H1 (cell line): Measurements from ENCODE around the gene ZNF277. TPM values are rescaled to one million over a fixed set of nuclear protein-coding genes. Genes with fewer than 3 reads are reported as not detected.

Experiments used
- CTBP2 ChIP-seq: IDR thresholded peaks from 2 replicates; pipeline ENCODE4 v1.7.0; 2011; ENCODE audit warnings: borderline replicate concordance, mild to moderate bottlenecking, moderate library complexity, mixed read lengths, low read length; ENCODE audit not compliant: insufficient read depth, insufficient read length
- GABPA ChIP-seq: IDR thresholded peaks from 2 replicates; pipeline ENCODE4 v1.6.1; 2011; ENCODE audit warnings: mild to moderate bottlenecking, low read length, moderate library complexity, borderline replicate concordance; ENCODE audit not compliant: insufficient read depth
- KDM5A ChIP-seq: fragments of 200-600 bp; IDR thresholded peaks from 2 replicates; pipeline ENCODE4 v1.7.1; 2012; ENCODE audit warnings: mild to moderate bottlenecking, low read length, inconsistent platforms, mixed read lengths
- NRF1 ChIP-seq: IDR thresholded peaks from 2 replicates; pipeline ENCODE4 v1.6.1; 2011; ENCODE audit warnings: mild to moderate bottlenecking, low read depth, low read length, improper control_type of control experiment
- RFX5 ChIP-seq: IDR thresholded peaks from 2 replicates; pipeline ENCODE4 v1.6.1; 2011; ENCODE audit warnings: low read depth, low read length, improper control_type of control experiment, borderline replicate concordance
- SP2 ChIP-seq: IDR thresholded peaks from 2 replicates; pipeline ENCODE4 v1.6.1; 2012; ENCODE audit warnings: mild to moderate bottlenecking, low read length, inconsistent platforms
- SUZ12 ChIP-seq: fragments of 200-600 bp; sonication (generic); IDR thresholded peaks from 2 replicates; pipeline ENCODE4 v1.6.1; 2012; ENCODE audit warnings: mild to moderate bottlenecking, inconsistent platforms, low read length, moderate library complexity, mixed read lengths
- TBP ChIP-seq: IDR thresholded peaks from 2 replicates; pipeline ENCODE4 v1.6.1; 2011; ENCODE audit warnings: low read depth, low read length, improper control_type of control experiment
- polyA plus RNA-seq, 7 experiments: library from polyadenylated mRNA; depleted of rRNA in 3 of 7; stranded (reverse) in 5 of 7; unstranded in 2 of 7; fragments of >200 nt in 5 of 7; fragments of 200-250 nt in 2 of 7; gene quantifications; 1 replicate in 5 of 7; 2 replicates in 1 of 7; 4 replicates in 1 of 7; pipeline versions ENCODE4 v1.2.1 to v1.2.3, GENCODE V29; 2011 to 2013; ENCODE audit warnings: missing spikeins in 2 of 7, mixed read lengths in 2 of 7
- total RNA-seq: library from RNA; stranded (reverse); fragmentation: NEBNext Ultra II Directional; extraction: Animal tissue kit (Norgen Biotek cat#: 25700); gene quantifications from 2 replicates; pipeline ENCODE4 v1.2.1, GENCODE V29; 2021
- TF ChIP-seq, protein P1 (sequence below): fragments of 300-600 bp; sonication (generic); IDR thresholded peaks from 2 replicates; pipeline ENCODE4 v1.7.1; 2012; ENCODE audit warnings: low read length, moderate library complexity, mild to moderate bottlenecking, inconsistent platforms; ENCODE audit not compliant: insufficient replicate concordance

Gene ZNF277
- total and polyA plus RNA-seq, 2 of the 8 experiments (the other 6 are each of a cell fraction or from before 2014, with no cell fraction given): 5.1 to 21.7 TPM

DNA sequence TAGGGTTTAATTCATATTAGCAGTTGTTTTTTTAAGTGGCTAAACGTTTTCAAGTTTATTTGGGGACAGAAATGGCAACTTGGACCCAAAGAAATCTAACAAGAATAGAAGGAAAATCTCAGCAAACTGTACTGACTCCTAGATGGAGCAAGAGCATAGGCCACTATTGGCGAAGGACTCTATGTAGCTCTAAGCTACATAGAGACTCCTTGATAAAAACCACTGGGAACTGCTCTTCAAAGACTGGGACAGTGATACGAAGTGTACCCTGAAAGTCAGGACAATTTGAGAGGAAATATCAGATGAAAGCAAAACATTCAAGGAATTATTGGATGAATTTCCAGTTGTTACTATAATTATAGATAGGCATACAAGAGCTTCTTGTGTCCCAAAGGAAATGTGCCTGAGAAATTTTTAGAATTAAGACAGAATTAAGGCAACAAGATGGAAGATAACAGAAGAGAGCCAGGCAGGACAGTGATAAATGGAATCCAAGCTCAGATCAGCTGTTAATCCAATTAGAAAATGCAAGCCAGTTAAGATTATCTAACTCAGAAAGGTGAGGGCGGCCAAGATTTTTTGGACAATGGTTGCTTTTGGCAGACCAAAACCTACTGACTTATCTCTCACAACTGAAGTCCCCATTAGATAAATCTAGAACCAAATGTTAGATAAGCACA is 140.0 kb downstream of the ZNF277 start (continued):
- TF ChIP-seq, protein P1, sequence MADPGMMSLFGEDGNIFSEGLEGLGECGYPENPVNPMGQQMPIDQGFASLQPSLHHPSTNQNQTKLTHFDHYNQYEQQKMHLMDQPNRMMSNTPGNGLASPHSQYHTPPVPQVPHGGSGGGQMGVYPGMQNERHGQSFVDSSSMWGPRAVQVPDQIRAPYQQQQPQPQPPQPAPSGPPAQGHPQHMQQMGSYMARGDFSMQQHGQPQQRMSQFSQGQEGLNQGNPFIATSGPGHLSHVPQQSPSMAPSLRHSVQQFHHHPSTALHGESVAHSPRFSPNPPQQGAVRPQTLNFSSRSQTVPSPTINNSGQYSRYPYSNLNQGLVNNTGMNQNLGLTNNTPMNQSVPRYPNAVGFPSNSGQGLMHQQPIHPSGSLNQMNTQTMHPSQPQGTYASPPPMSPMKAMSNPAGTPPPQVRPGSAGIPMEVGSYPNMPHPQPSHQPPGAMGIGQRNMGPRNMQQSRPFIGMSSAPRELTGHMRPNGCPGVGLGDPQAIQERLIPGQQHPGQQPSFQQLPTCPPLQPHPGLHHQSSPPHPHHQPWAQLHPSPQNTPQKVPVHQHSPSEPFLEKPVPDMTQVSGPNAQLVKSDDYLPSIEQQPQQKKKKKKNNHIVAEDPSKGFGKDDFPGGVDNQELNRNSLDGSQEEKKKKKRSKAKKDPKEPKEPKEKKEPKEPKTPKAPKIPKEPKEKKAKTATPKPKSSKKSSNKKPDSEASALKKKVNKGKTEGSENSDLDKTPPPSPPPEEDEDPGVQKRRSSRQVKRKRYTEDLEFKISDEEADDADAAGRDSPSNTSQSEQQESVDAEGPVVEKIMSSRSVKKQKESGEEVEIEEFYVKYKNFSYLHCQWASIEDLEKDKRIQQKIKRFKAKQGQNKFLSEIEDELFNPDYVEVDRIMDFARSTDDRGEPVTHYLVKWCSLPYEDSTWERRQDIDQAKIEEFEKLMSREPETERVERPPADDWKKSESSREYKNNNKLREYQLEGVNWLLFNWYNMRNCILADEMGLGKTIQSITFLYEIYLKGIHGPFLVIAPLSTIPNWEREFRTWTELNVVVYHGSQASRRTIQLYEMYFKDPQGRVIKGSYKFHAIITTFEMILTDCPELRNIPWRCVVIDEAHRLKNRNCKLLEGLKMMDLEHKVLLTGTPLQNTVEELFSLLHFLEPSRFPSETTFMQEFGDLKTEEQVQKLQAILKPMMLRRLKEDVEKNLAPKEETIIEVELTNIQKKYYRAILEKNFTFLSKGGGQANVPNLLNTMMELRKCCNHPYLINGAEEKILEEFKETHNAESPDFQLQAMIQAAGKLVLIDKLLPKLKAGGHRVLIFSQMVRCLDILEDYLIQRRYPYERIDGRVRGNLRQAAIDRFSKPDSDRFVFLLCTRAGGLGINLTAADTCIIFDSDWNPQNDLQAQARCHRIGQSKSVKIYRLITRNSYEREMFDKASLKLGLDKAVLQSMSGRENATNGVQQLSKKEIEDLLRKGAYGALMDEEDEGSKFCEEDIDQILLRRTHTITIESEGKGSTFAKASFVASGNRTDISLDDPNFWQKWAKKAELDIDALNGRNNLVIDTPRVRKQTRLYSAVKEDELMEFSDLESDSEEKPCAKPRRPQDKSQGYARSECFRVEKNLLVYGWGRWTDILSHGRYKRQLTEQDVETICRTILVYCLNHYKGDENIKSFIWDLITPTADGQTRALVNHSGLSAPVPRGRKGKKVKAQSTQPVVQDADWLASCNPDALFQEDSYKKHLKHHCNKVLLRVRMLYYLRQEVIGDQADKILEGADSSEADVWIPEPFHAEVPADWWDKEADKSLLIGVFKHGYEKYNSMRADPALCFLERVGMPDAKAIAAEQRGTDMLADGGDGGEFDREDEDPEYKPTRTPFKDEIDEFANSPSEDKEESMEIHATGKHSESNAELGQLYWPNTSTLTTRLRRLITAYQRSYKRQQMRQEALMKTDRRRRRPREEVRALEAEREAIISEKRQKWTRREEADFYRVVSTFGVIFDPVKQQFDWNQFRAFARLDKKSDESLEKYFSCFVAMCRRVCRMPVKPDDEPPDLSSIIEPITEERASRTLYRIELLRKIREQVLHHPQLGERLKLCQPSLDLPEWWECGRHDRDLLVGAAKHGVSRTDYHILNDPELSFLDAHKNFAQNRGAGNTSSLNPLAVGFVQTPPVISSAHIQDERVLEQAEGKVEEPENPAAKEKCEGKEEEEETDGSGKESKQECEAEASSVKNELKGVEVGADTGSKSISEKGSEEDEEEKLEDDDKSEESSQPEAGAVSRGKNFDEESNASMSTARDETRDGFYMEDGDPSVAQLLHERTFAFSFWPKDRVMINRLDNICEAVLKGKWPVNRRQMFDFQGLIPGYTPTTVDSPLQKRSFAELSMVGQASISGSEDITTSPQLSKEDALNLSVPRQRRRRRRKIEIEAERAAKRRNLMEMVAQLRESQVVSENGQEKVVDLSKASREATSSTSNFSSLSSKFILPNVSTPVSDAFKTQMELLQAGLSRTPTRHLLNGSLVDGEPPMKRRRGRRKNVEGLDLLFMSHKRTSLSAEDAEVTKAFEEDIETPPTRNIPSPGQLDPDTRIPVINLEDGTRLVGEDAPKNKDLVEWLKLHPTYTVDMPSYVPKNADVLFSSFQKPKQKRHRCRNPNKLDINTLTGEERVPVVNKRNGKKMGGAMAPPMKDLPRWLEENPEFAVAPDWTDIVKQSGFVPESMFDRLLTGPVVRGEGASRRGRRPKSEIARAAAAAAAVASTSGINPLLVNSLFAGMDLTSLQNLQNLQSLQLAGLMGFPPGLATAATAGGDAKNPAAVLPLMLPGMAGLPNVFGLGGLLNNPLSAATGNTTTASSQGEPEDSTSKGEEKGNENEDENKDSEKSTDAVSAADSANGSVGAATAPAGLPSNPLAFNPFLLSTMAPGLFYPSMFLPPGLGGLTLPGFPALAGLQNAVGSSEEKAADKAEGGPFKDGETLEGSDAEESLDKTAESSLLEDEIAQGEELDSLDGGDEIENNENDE: no peak
- TF ChIP-seq NRF1: no peak
- TF ChIP-seq GABPA: no peak
- TF ChIP-seq TBP: no peak
- TF ChIP-seq RFX5: no peak
- no peak for TF ChIP-seq KDM5A
- no peak for TF ChIP-seq CTBP2
- TF ChIP-seq SP2: no peak
- TF ChIP-seq SUZ12: no peak
